ENCODE measurements around the gene SYNGR1.

SYNGR1 gene

GRCh38 chr22:39429186-39429585, 79.4 kb downstream of the SYNGR1 start:
- no peak for DNase-seq (ENCODE audit: low read depth in 2 of 2)

- DNase-seq (ENCODE audit: low read depth in 2 of 2), result no peak
These were observed 80.3 kb downstream of the SYNGR1 start for GRCh38 chr22:39429916-39430575.

- DNase-seq (ENCODE audit: low read depth in 2 of 2), result no peak
These were observed 80.9 kb downstream of the SYNGR1 start for GRCh38 chr22:39430576-39431150.

GRCh38 chr22:39431216-39431801, 81.5 kb downstream of the SYNGR1 start:
- DNase-seq (ENCODE audit: low read depth in 2 of 2), result no peak

- no peak for DNase-seq (ENCODE audit: low read depth in 2 of 2)
These were observed 82.0 kb downstream of the SYNGR1 start for GRCh38 chr22:39431821-39432251.

- DNase-seq (ENCODE audit: low read depth in 2 of 2), result no peak
These were observed 82.6 kb downstream of the SYNGR1 start for GRCh38 chr22:39432361-39432811.

- no peak for DNase-seq (ENCODE audit: low read depth in 2 of 2)
These were observed 83.9 kb downstream of the SYNGR1 start for GRCh38 chr22:39433476-39434242.

- DNase-seq (ENCODE audit: low read depth in 2 of 2), result no peak
These were observed 84.5 kb downstream of the SYNGR1 start for GRCh38 chr22:39434243-39434653.

- no peak for DNase-seq (ENCODE audit: low read depth in 2 of 2)
These were observed 84.9 kb downstream of the SYNGR1 start for GRCh38 chr22:39434721-39435120.

All from stimulated activated CD4-positive, alpha-beta T cell treated with anti-CD3 and anti-CD28 coated beads, Interleukin-12 subunit alpha, Interleukin-12 subunit beta, amount 100 ng/mL, for 24 hours (primary cell).